GM18511 (cell line): Measurements from ENCODE around the gene MFGE8.

Experiments
- ATAC-seq: cut with Tn5 transposase; IDR thresholded peaks from one replicate; pipeline ENCODE4 v1.9.1; 2021; ENCODE audit warnings: mild to moderate bottlenecking, moderate library complexity; ENCODE audit not compliant: unreplicated experiment

The MFGE8 gene

DNA sequence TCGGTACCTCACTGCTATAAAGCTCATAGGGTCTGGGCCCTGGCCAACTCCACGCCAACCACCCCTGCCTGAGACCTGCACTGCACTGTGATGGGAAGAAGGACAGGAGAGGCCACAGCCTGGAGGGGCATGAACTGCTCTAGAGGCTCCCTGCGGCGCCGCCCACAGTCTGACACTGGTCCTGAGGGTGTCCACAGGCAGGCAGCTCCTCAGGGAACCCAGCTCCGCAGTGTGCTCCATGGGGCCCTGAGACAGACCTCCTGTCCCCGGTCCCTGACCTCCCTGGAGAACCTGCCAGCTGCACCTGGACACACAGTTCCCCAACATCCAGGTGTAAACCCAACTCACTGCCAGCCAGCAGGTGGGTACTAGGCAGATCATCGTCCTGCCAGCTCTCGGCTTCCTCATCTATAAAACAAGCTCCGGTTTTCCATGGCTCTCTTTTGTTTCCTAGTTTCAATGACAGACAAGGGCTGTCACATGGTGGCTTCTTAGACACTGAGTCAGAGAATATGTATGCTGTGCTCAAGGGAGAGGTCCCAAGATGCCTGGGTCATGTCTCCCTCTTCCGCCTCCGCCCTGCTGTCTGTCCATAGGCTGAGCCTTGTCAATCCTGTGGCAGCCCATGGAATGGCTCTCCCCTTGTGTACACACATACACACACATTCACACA is 12.7 kb downstream of the MFGE8 start:
- ATAC-seq, result no peak

DNA sequence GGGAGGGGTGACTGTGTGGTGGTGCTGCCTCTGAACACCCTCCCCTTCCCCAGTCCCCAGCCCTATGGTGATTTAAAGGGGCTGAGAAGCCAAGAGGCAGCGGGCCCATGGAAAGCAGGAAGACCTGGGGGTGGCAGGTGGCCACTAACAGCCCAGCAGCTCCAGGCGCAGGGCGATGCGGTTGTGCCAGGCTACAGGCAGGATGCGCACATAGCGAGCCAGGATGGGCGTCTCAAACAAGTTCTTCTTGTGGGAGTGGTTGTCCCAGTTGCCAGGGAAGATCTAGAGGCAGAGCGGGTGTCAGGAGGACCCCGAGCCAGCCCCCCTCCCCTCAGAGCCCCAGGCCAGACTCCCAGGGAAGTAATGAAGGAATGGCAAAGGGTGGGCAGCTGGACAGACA is 13.9 kb downstream of the MFGE8 start:
- ATAC-seq, result no peak

DNA sequence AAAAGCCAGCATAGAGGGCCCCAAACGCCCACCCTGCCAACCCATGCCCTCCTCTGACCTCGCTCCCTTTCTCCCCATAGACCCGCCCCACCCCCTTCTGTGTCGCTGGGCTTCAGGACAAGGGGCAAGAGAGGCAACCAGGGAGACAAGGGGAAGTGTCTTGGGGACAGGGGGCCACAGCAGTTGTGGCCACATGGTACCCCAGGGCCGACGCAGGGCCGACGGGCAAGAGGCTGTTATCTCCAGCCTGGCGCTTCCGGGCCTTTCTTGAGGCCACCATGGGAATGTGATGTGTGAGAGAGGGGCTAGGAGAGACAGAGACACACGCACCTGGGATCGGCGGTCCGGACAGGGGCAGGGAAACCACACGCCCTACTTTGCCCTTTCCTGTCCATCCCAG is 14.4 kb downstream of the MFGE8 start:
- no peak for ATAC-seq

DNA sequence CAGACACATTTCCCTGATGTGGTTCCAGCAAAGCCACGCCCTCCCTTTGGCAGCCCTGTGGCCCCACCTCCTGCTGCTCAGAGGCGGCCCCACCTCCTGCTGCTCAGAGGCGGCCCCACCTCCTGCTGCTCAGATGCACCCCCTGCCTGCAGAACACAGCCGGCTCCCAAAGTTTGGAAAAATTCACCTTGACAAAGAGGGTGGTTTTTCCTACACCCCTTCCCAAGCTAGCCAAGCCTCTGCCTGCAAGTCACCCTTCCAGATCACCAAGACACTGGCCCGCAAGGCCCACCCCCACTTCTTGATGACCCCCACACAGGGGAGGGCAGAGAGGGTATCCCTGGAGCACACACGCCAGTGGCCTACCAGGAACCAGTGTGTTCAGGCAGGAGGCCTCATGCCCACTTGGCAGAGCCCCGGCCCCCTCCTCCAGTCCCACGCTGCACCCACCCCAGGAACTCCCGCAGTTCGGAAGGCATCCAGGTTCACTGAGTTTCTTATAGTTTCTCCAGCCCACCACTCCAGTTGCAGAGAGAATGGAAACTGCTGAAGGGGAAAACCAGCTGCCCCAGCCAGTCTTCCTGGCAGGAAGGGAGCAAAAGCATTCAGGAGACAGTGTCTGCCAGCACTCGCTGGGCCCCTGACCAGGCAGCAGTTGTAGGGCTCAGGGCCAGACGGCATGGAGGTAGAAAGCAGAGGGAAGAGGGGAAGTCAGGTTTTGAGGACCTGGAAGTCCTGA is 15.6 kb downstream of the MFGE8 start:
- peak; percentile 95 for ATAC-seq

DNA sequence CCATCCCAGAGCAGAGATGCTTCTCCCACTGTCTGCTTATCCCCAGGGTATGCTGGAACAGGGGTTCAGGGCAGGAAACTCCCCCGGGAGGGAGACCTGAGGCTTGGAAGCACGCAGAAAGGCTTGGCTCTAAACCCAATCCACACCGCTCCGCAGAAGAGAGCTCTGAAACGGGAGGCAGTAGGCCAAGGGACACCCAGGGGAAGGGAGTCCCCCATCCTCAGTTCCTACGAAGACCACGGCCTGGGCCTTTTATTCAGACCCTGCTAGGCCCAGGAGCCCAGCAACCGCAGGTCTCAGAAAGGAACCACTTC is 16.1 kb downstream of the MFGE8 start:
- no peak for ATAC-seq

DNA sequence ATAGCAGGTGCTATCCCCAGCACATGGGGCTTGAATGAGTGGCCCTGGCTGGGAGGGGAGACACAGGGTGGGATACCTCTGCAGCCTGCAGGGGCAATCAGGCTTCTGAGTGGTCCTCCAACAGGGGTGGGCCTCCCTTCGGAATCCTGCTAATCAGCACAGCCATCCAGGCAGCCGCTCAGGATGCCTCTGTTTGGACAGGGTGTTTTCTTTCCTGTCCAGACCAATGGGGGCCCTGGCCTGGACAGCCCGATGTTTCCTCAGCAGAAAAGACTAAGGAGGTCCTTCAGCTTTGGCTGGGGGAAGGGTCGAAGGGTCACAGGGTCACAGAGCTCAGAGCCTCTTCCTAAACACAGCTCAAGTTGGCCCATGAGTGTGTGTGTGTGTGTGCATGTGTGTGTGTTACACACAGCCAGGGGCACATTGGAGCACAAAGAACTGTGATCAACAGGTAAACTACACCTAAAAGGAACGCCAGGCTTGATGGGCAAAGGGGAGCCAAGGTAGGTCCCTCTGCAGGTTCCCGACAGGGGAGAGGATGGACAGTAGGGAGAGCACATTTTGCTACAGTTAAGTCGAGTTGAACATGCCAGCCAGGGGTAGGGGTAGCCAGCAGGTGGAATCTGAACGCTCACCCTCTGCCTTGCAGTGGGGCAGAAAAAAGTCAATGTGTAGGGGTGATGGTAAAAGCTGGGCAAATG is 16.7 kb downstream of the MFGE8 start:
- no peak for ATAC-seq

DNA sequence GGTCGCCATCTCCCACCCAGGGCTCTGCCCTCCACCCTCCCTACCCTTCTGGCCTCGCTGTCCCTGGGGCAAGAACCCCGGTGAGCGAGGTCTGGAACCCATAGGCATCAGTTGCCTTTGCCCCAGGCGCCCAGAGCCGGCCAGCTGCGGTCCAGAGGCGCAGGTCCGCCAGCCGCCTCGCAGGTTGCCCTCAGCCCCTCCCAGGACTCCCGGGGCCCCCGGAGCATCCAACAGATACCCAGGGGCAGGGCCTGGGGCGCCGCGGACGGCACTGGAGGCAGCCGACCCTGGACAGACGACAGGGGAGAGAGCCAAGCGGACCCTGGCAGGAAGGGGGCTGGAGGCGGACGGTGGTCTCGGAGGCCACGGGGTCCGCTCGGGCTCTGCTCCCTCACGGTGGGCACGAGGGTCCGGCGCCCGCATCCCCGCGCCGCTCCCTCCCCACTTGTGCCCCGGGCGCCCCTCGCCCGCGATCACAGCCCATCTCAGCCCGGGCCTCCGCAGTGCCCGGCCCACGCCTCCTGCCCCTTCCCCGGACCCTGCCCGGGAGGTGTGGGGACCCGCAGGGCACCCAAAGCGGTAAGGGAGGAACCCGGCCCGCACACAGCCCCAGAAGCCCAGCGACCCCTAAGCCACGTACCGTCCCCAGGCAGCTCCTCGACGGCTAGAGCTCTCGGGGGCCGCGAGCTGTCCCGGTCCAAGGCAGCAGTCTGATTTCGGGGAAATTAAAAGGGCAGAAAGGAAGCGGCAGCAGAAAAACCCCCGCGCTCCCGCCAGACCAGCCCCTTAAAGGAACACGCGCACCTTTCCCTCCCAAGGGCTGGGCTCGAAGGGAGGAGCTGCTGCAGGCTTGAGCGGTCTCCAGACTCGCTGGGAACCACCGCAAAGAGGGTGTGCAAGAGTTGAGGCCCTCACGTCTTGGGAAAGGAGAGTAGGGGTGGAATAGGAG is 18.1 kb downstream of the MFGE8 start, which contains the start of gene HAPLN3:
TSS of gene HAPLN3 (minus strand) at position 726 of the 949 bp plus-strand sequence. CDS start 8,246 bp downstream, outside the sequence.
- ATAC-seq, result peak; percentile 54

DNA sequence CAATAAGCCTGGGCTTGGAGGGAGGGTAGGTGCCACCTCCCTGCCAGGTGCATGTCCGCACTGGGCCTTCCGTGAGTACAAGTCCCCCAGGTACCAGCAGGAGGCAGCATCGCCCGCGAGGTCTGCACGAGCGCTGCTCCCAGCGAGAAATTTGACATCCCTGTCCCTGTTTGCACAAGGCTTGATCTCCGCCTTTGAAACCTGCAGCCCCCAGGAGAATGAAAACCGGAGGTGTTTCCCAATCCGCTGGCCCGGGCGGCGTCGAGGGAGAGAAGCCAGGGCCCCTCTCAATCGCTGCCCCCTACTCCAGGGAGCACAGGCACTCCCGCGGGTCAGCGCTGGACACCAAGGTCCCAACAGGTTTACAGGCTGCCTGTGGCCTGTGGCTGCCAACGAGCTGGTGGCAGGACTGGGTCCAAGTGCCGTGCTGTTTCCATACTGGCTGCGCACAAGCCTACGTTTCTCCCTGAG is 18.8 kb downstream of the MFGE8 start:
- peak; percentile 44 for ATAC-seq

DNA sequence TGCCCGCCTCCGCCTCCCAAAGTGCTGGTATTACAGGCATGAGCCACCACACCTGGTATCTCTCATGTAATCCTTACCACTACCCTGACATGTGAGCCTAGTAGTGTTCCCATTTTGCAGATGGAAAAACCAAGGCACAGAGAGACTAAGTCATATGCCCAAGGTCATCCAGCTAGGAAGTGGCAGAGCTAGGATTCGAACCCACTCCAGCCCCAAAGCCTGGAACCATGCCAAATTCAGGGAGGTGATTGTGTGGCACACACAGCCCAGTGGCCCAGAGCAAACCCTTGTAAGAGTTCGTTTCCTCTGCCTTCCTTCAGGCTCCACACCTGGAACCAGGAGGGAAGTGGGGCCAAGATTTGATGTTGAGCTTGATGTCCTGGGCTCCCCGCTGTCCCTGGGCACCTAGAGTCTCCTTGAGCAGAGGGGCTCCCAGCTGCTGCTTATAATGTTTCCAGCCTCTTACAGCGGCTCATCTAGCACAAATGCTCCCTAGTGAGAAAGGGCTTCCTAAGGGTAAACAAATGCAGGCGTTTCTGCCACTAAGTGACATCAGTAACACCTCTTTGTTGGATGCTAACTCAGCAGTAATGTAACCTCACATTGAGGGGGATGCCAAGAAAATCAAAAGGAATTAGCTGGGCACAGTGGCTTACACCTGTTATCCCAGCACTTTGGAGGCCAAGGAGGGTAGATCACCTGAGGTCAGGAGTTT is 21.5 kb downstream of the MFGE8 start:
- no peak for ATAC-seq

DNA sequence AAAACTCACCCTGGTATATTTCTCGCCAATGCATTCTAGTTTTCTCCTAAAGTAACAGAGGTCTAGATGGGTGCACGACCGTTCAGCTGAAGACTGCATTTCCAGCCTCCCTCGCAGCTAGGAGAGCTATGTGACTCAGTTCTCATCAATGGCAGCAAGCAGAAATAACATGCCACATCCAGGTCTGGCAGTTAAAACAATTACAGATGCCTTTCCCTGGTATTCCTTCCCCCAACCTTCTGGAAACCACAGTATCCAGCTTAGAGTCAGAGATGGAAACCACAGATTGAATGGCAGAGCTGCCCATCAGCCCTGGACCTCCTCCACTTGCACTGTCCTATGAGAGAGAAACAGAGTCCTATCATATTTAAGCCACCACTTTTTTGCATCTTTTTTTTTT is 22.7 kb downstream of the MFGE8 start:
- ATAC-seq, result no peak

DNA sequence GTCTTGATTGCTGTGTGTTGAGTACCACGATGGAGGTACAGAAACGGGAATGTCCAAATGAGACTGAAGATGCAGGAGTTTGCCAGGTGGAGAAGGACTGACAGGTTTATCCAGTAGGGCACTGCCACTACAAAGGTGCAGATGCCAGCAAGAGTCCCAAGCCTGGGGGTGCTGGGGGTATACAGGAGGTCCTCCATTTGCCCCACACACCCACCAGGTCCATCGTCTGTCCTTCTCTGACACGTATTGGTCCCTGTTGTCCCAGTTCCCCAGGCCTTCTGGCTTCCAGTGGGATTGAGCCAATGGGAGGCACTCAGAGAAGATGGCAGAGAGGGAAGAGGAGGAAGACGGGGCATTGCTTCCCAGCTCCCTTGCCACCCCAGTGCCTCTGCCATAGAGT is 24.5 kb downstream of the MFGE8 start:
- no peak for ATAC-seq

DNA sequence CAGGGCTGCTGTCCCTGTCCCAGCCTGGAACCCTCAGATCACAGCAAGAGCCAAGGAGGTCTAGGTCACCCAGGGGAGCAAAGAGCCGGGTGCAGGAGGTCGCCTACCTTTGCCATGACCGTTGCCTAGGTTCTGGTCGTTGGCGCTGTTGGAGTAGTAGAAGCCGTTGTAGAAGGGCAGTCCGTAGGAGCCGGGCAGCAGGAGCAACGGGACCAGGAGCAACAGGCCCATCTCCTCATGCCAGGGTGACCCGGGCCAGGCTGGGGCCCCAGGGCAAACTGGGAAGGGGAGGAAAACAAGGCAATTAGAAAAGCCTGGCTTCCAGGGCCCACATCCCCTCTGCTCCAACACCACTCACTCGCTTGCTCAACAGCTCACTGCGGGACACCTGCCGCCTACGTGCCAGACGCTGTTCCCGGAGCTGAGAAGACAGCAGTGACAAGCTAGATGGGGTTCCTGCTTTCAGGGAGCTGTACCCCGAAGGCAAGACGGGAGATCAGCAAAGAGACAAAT is 26.1 kb downstream of the MFGE8 start:
- ATAC-seq, result no peak

DNA sequence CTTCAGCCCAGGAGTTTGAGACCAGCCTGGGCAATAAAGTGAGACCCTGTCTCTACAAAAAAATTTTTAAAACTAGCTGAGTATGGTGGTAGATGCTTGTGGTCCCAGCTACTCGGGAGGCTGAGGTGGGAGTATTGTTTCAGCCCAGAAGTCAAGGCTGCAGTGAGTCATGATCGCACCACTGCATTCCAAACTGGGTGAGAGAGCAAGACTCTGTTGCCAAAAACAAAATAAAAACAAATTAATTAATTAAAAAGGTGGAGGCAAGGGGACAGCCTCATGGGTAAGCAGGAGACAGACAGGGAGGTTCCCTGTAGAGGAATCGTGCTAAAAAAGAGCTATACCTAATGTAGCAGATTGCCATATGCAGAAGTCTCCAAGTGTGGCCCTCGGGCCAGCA is 30.4 kb downstream of the MFGE8 start:
- ATAC-seq, result no peak

DNA sequence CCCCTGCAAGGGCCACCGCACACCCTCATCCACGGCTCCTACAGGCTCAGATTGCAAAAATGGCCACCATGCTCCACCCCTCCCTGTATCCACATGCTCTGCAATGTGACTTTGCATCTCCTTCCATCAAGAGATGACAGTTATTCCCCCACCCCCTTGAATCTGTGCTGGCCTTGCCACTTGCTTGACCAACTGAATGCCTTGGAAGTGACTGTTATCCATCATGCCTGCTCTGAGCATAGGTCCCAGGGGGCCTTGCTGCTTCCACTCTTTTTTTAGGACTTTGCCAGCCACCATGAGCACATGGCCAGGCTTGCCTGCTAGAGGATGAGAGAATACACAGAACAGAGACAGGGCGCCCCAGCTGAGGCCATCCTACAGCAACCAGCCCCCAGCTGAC is 31.4 kb downstream of the MFGE8 start:
- no peak for ATAC-seq

DNA sequence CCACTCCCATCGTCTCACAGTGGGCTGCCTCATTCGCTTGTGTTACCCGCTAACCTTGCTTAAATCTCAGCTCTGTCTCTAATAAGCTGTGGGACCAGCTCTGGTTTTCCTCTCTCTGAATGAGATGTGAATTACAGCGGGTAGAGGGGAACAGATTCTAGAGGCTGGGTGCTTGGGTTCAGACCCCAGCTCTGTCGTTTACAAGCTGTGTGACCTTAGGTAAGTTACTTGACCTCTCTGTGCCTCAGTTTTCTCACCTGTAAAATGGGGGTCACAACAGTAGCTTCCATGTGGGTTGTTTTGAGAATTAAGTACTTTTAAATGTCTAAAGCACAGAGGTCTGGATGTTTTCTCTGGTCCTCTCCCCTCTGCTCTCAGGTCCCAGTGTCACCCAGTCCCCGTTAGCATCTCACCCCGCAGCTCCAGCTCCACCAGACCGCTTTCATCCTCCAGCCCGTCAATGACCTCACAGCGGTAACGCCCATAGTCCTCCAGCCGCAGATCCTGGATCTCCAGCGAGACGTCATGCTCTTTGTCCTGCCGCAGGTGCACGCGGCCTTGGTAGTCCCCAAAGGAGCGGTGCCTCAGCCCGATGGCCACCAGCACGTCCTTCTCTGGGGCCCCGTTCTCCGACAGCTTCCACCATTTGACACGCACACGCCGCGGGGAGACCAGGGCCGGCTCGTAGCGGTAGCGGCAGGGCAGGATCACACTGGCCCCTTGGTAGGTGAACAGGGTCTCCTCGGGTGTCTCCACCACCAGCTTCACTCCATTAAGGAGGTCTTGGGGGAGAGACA is 32.0 kb downstream of the MFGE8 start:
- no peak for ATAC-seq

DNA sequence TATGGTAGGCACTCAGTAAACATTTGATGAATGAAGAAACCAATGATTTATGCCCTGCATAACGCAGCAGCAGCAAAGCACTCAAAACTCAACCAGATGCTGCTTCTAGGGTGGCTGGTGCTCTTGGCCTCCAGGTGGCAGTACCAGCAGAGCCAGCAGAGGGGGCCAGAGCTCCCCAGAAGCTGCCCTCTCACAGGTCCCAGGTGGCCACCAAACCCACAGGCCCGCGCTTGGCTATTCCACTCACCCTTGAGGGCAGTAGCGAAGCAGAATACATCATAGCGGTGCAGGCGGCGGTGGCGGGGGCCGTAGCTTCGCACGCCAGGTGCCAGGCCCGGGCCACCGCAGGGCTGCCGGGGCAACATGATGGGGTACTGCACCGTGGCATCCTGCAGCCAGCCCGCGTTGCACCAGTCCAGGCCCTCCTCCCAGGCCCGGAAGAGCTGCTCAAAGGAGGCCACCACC is 34.4 kb downstream of the MFGE8 start:
- peak; percentile 71 for ATAC-seq

DNA sequence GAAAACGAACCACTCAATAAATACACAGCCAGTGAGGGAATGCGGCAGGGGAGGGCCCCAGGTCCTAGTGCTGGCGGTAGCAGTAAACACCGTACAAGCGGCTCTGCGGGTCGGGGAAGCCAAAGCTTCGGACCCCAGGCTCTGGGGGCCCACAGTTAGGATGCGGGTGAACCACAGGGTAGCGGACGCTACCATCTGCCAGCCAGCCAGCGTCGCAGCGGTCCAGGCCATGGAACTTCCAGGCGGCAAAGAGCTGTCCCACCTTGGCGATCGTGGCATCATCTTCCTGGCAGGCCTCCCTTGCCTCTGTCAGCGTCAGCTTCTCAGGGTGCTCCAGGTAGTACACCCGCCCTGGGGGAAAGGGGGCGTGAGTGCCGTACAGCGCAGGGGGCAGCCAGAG is 35.3 kb downstream of the MFGE8 start:
- ATAC-seq, result no peak

DNA sequence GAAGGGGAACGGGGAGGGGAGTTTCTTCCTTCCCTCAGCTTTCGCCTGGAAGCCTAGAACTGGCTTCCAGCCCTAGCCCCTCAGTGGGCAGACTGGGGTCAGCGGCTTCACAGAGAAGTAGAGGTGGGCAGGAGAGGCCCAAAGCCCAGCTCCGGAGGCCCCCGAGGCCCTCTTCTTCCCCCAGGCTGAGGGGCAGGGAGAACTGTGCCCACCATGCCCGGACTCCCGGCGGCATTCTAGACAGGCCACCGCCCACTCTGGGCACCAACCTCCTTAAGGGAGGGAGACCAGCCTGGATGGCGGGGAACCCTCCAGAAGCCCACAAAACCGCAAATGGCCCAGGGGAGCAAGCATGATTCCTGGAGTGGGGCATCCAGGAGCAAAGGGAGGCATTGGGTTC is 35.8 kb downstream of the MFGE8 start:
- no peak for ATAC-seq

DNA sequence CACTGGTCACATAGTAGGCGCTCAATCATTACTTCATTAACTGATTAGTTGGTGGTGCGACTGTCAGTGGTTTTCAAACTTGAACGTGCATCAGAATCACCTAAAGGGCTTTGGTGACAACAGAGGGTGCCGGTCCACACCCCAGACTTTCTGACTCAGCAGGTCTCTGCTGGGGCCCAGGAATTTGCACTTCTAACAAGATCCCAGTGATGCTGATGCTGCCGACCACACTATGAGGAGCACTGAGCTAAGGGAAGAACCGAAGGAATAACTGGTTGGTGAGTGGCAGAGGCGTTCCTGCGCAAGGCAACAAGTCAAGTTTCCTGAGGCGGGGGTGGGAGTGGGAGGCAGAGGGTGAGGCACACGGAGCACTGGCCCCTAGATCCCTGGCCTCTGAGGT is 36.6 kb downstream of the MFGE8 start:
- ATAC-seq, result no peak
